H9 (cell line): ENCODE results near the gene STX11. TPM values are rescaled to one million over a fixed set of nuclear protein-coding genes. Genes with fewer than 3 reads are reported as not detected.

Experiments used
- DNase-seq: peaks from one replicate; pipeline ENCODE4 v3.0.0-alpha.2; 2017
- H2AFZ ChIP-seq: one replicate; pipeline ENCODE4 v1.6.1; 2013; ENCODE audit warnings: mild to moderate bottlenecking, low read length, control low read depth, moderate library complexity
- H2AK5ac ChIP-seq: 2 replicates; pipeline ENCODE4 v1.6.1; 2013; ENCODE audit warnings: low read length, control low read depth, mixed read lengths; ENCODE audit not compliant: insufficient read length
- H2BK120ac ChIP-seq: one replicate; pipeline ENCODE4 v1.6.1; 2013; ENCODE audit warnings: low read depth, mild to moderate bottlenecking, low read length, control low read depth, inconsistent platforms; ENCODE audit not compliant: poor library complexity, severe bottlenecking
- H2BK12ac ChIP-seq: 2 replicates; pipeline ENCODE4 v1.6.1; 2013; ENCODE audit warnings: low read length, control low read depth, mixed read lengths, low read depth; ENCODE audit not compliant: insufficient read length
- H2BK15ac ChIP-seq: 2 replicates; pipeline ENCODE4 v1.6.1; 2013; ENCODE audit warnings: low read depth, low read length, control low read depth
- H2BK20ac ChIP-seq: one replicate; pipeline ENCODE4 v1.6.1; 2013; ENCODE audit warnings: low read depth, mild to moderate bottlenecking, low read length, control low read depth, inconsistent platforms; ENCODE audit not compliant: poor library complexity, severe bottlenecking
- H2BK5ac ChIP-seq: 2 replicates; pipeline ENCODE4 v1.6.1; 2013; ENCODE audit warnings: low read length, control low read depth, mixed read lengths; ENCODE audit not compliant: insufficient read length
- H3K14ac ChIP-seq: 2 replicates; pipeline ENCODE4 v1.6.1; 2013; ENCODE audit warnings: low read length, control low read depth; ENCODE audit not compliant: insufficient read depth
- H3K18ac ChIP-seq: 2 replicates; pipeline ENCODE4 v1.6.1; 2013; ENCODE audit warnings: low read depth, mild to moderate bottlenecking, mixed read lengths, low read length, control low read depth; ENCODE audit not compliant: insufficient read length
- H3K23ac ChIP-seq: 2 replicates; pipeline ENCODE4 v1.6.1; 2013; ENCODE audit warnings: low read length, control low read depth, mixed read lengths, low read depth; ENCODE audit not compliant: insufficient read length
- H3K23me2 ChIP-seq: 2 replicates; pipeline ENCODE4 v1.6.1; 2013; ENCODE audit warnings: low read depth, mild to moderate bottlenecking, mixed read lengths, low read length, control low read depth; ENCODE audit not compliant: insufficient read length, poor library complexity, severe bottlenecking
- H3K27ac ChIP-seq: 2 replicates; pipeline ENCODE4 v1.5.1; 2013; ENCODE audit warnings: low read length, control low read depth, mixed read lengths, low read depth; ENCODE audit not compliant: insufficient read length
- H3K27me3 ChIP-seq: 2 replicates; pipeline ENCODE4 v1.6.1; 2013; ENCODE audit warnings: low read length, control low read depth, inconsistent platforms; ENCODE audit not compliant: insufficient read depth
- H3K4ac ChIP-seq: 2 replicates; pipeline ENCODE4 v1.6.1; 2013; ENCODE audit warnings: low read depth, mild to moderate bottlenecking, control low read depth, inconsistent platforms, low read length, moderate library complexity
- H3K4me1 ChIP-seq: 2 replicates; pipeline ENCODE4 v1.6.1; 2013; ENCODE audit warnings: low read length, control low read depth, inconsistent platforms; ENCODE audit not compliant: insufficient read depth
- H3K4me2 ChIP-seq: 2 replicates; pipeline ENCODE4 v1.6.1; 2013; ENCODE audit warnings: low read length, control low read depth, mixed read lengths; ENCODE audit not compliant: insufficient read length, insufficient read depth
- H3K56ac ChIP-seq: 2 replicates; pipeline ENCODE4 v1.6.1; 2013; ENCODE audit warnings: low read depth, mild to moderate bottlenecking, mixed read lengths, low read length, control low read depth; ENCODE audit not compliant: insufficient read length
- H3K79me1 ChIP-seq: 2 replicates; pipeline ENCODE4 v1.6.1; 2013; ENCODE audit warnings: low read depth, mild to moderate bottlenecking, moderate library complexity, low read length, control low read depth, inconsistent platforms; ENCODE audit not compliant: insufficient read depth, poor library complexity, severe bottlenecking
- H3K79me2 ChIP-seq: 2 replicates; pipeline ENCODE4 v1.6.1; 2013; ENCODE audit warnings: low read length, control low read depth, inconsistent platforms; ENCODE audit not compliant: insufficient read depth
- H3K9ac ChIP-seq: 2 replicates; pipeline ENCODE4 v1.6.1; 2013; ENCODE audit warnings: low read length, control low read depth, mixed read lengths; ENCODE audit not compliant: insufficient read length; ENCODE audit errors: extremely low read depth
- H3K9me3 ChIP-seq: one replicate; pipeline ENCODE4 v1.6.1; 2013; ENCODE audit warnings: low read depth, low read length, inconsistent platforms; ENCODE audit not compliant: control insufficient read depth
- H3T11ph ChIP-seq: one replicate; pipeline ENCODE4 v1.6.1; 2013; ENCODE audit warnings: mild to moderate bottlenecking, low read length, control low read depth, inconsistent platforms
- H4K20me1 ChIP-seq: one replicate; pipeline ENCODE4 v1.6.1; 2013; ENCODE audit not compliant: control insufficient read depth, insufficient read length, insufficient read depth
- H4K5ac ChIP-seq: 2 replicates; pipeline ENCODE4 v1.6.1; 2013; ENCODE audit warnings: low read depth, mild to moderate bottlenecking, mixed read lengths, low read length, control low read depth; ENCODE audit not compliant: insufficient read length
- H4K8ac ChIP-seq: replicated peaks from 2 replicates; pipeline ENCODE4 v1.6.1; 2013; ENCODE audit warnings: low read length, control low read depth, mixed read lengths, low read depth; ENCODE audit not compliant: insufficient read length
- H4K91ac ChIP-seq: 2 replicates; pipeline ENCODE4 v1.6.1; 2013; ENCODE audit warnings: low read depth, mild to moderate bottlenecking, moderate library complexity, mixed read lengths, low read length, control low read depth; ENCODE audit not compliant: insufficient read length
- H3K27ac Mint-ChIP-seq, 3 experiments: 2 replicates in 2 of 3; 3 replicates in 1 of 3; pipeline ENCODE4 v1.8.0; 2020 to 2021; ENCODE audit warnings: mixed read lengths in 3 of 3, mild to moderate bottlenecking in 1 of 3, moderate library complexity in 1 of 3
- H3K27me3 Mint-ChIP-seq: 2 replicates; pipeline ENCODE4 v1.8.0; 2021; ENCODE audit warnings: low read depth, mild to moderate bottlenecking, moderate library complexity, mixed read lengths
- H3K36me3 Mint-ChIP-seq, 3 experiments: 2 replicates in 2 of 3; 3 replicates in 1 of 3; pipeline ENCODE4 v1.8.0; 2020 to 2021; ENCODE audit warnings: low read depth in 3 of 3, mixed read lengths in 3 of 3; ENCODE audit not compliant: insufficient read depth in 1 of 3
- H3K4me1 Mint-ChIP-seq, 2 experiments: 2 replicates each; pipeline ENCODE4 v1.8.0; 2020; ENCODE audit warnings: mixed read lengths in 2 of 2
- H3K4me3 Mint-ChIP-seq, 2 experiments: 2 replicates in 1 of 2; 3 replicates in 1 of 2; pipeline ENCODE4 v1.8.0; 2020 to 2021; ENCODE audit warnings: mild to moderate bottlenecking in 2 of 2, mixed read lengths in 2 of 2, moderate library complexity in 1 of 2
- H3K9me3 Mint-ChIP-seq, 2 experiments: 2 replicates in 1 of 2; 3 replicates in 1 of 2; pipeline ENCODE4 v1.8.0; 2020; ENCODE audit warnings: mild to moderate bottlenecking in 2 of 2, mixed read lengths in 2 of 2, moderate library complexity in 1 of 2
- WGBS: extraction: QIAGEN DNeasy Blood & Tissue Kit; methylation state at CpG from one replicate; pipeline ENCODE4 v1.1.7; 2013; ENCODE audit warnings: missing lambda C conversion rate, low lambda C conversion rate, mixed read lengths; ENCODE audit not compliant: insufficient read length; ENCODE audit errors: extremely low coverage; 5-methylcytosine and 5-hydroxymethylcytosine counted together
- total RNA-seq: library from RNA; stranded (reverse); gene quantifications from 2 replicates; pipeline ENCODE4 v1.2.1, GENCODE V29; 2021
- TF ChIP-seq, protein P1 (sequence below): fragments of 200-600 bp; sonication (generic); conservative IDR thresholded peaks from 3 replicates; pipeline ENCODE4 v1.8.0; 2021; ENCODE audit warnings: antibody characterized with exemption, mild to moderate bottlenecking

Gene STX11
- total RNA-seq, 1 experiment from 2014 or later = 0.22 TPM

DNA sequence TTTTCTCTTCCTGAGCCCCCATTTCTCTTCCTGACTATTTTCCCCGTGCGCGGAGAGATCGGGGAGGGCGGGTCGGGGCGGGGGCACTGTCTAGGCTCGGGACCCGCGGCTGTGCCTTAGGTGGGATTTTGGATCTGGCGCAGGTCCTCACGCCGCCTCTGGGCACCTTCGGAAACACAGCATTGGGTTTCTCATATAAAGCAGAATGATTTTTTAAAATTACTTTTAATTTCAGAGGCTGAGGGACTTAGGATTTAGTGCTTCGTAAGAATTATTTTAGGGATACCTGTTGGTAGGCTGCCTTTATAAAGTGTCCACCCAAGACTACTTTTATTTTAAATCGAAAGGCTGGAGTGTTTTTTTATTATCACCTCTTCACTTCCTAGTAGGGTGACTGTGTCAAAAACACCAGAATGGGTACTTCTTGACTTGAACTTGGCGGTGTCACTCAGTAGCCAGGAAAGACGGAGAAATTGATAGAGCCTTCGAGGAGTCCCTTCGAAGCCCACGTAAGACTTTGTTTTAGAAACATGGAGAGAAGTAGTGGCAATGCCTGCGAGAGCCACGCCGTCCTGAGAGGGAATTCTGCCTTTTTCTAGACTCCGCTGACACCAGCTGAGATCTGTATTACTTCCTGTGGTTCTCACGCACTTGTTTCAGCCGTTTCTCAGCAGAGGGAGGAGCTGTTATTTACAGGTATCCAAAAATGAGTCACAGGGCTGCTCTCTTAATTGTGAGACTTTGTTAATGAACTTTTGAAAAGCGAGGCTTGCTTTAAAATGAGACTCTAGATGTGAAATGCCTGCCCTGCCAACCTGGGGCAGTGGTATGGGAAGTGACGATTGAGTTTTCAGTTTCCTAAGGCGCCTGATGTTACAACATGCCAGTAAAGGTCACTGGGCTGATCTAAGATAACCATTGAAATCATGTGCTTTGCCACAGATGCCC, 667 bp downstream of the STX11 start:
- Histone ChIP-seq H4K8ac (no peak overlapping the region), H4K5ac (no peak overlapping the region), H3K4ac (no peak overlapping the region), H3K79me2 (no peaks in the 10 kb centered on the region), H2BK15ac (no peak overlapping the region), H4K20me1 (no peaks in the 10 kb centered on the region), H3K9ac (no peak overlapping the region), H2BK120ac (no peak overlapping the region), H2AFZ (no peak overlapping the region), H2BK5ac (no peak overlapping the region), H3T11ph (no peak overlapping the region), H3K9me3 (no peaks in the 10 kb centered on the region), H3K4me1 (no peaks in the 10 kb centered on the region), H3K79me1 (no peaks in the 10 kb centered on the region), H2BK12ac (no peak overlapping the region), H2AK5ac (no peak overlapping the region), H3K23ac (no peak overlapping the region), H3K4me2 (peak overlapping the region; percentile 58), H3K18ac (no peak overlapping the region), H4K91ac (no peak overlapping the region), H3K56ac (no peak overlapping the region), H2BK20ac (no peak overlapping the region), H3K27me3 (peaks cover 18% of the 10 kb centered on the region), H3K27ac (no peak overlapping the region), H3K23me2 (peaks cover 8% of the 10 kb centered on the region), H3K14ac (no peak overlapping the region)
- no CpG with 5 or more reads among the region's 30 CpGs for WGBS
- Mint-ChIP-seq H3K27ac (no peak overlapping the region), H3K36me3 (no peaks in the 10 kb centered on the region), H3K9me3 (no peaks in the 10 kb centered on the region), H3K4me1 (peaks cover 9 to 11% of the 10 kb centered on the region in 2 experiments), H3K27me3 (peaks cover 72% of the 10 kb centered on the region), H3K4me3 (peak overlapping the region; percentile 78 to 85)
- TF ChIP-seq, protein P1, sequence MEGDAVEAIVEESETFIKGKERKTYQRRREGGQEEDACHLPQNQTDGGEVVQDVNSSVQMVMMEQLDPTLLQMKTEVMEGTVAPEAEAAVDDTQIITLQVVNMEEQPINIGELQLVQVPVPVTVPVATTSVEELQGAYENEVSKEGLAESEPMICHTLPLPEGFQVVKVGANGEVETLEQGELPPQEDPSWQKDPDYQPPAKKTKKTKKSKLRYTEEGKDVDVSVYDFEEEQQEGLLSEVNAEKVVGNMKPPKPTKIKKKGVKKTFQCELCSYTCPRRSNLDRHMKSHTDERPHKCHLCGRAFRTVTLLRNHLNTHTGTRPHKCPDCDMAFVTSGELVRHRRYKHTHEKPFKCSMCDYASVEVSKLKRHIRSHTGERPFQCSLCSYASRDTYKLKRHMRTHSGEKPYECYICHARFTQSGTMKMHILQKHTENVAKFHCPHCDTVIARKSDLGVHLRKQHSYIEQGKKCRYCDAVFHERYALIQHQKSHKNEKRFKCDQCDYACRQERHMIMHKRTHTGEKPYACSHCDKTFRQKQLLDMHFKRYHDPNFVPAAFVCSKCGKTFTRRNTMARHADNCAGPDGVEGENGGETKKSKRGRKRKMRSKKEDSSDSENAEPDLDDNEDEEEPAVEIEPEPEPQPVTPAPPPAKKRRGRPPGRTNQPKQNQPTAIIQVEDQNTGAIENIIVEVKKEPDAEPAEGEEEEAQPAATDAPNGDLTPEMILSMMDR = peak; percentile 66
- peak; percentile 48 for DNase-seq
